Lung microvascular endothelial cell (primary cell): Measurements from ENCODE around the gene HRC. TPM values are rescaled to one million over a fixed set of nuclear protein-coding genes. Genes with fewer than 3 reads are reported as not detected.
A peak's percentile ranks its signal among the peaks of the same experiment; 100 is the strongest.
"Not testable (repeated sequence)": the region's sequence is repeated elsewhere in the genome, so short reads cannot be mapped to it uniquely, and the experiment has no call there.

Experiments
- DNase-seq, 2 donors: peaks; one replicate each; pipeline versions ENCODE4 v3.0.0 to v3.0.0-alpha.2; 2010; ENCODE audit warnings: low read depth in 2 of 2
- total RNA-seq: library from RNA; depleted of rRNA; stranded (reverse); fragments of >200 nt; gene quantifications from 2 replicates; pipeline ENCODE4 v1.2.1, GENCODE V29; 2014

The HRC gene
- total RNA-seq, 1 donor from 2014 or later: not detected

DNA sequence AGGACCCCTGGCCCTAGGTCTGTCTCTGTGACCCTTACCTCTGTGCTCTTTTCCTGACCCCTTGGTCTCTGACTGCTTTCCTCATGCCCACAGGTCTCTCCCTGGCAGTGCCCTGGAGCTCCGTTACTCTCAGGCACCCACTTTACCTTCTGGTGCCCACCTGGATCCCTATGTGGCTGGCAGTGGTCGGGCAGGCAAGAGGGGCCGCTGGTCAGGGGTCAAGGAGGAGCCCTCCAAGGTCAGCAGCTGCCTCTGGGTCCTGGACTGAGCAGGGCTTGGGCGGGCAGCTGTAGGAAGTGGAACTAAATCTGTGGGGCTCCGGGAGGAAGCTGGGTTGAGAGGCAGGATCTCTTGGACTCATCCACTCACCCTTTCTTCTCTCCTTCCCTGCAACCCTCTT lies 19.5 kb downstream of the HRC start:
- no peak for DNase-seq

DNA sequence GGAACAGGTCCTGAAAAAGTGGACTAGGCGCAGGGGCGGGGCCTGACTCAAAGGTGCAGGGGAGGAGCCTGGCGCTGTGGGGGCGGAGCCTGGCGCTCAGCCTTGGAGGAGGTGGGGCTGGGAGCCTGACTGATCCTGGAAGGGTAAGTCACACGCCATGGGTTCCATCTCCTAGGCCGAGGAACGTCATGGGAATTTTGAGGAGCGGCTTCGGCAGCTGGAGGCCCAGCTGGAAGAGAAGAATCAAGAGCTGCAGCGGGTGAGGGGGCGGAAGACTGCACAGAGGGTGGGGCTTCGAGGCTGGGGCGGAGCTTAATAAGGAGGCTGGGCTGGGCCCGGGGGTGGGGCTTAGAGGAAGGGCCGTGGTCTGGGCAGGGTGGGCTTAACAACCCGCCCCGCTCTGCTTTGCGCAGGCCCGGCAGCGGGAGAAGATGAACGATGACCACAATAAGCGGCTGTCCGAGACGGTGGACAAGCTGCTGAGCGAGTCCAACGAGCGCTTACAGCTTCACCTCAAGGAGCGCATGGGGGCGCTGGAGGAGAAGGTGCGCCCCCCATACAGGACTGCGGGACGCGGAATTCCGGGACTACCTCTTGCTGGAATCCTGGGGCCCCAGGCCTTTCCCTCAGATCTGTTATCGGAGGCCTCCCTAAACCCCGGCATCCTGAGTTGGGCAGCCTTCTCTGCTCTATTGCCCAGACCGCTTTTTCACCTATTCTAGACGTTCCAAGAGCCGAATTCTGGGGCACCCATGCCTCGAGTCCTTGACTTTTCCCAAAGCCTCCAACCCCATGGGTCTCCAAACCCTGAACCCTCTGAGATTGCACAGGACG lies 21.4 kb downstream of the HRC start:
- peak in 1 of 2 donors; percentile 28 for DNase-seq

DNA sequence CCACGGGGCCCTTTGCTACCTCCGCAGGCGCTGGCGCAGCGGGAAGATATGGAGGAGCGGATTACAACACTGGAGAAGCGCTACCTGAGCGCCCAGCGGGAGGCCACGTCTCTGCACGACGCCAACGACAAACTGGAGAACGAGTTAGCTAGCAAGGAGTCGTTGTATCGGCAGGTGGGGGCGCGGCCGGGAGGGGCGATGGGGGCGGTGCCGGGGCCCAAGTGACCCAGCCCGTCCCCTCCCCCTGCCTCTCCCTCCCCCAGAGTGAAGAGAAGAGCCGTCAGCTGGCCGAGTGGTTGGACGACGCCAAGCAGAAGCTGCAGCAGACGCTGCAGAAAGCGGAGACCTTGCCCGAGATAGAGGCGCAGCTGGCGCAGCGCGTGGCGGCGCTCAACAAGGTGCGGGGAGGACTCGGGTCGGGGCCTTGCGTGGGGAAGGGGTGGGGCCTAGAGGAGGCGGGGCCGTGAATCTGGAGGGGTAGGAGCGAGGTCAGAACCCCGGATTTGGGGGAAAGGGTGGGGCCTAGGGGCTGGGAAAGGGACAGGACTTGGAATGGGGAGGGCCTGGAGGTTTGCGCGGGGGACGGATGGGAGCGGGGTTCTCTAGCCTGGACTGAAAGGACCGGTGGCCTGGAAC lies 22.1 kb downstream of the HRC start:
- no peak for DNase-seq

DNA sequence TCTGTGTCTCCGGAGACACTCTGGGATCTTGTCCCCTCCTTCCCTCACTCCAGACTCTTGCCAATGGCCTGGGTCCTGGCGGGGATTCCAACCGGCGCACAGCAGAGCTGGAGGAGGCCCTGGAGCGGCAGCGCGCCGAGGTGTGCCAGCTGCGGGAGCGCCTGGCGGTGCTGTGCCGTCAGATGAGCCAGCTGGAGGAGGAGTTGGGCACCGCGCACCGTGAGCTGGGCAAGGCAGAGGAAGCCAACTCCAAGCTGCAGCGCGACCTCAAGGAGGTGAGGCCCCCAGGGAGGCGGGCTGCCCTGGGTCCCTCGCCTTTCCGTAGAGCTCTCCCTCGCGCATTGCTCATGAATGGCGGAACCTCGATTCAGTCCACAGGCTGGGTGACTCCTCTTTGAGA lies 24.9 kb downstream of the HRC start:
- no peak for DNase-seq

DNA sequence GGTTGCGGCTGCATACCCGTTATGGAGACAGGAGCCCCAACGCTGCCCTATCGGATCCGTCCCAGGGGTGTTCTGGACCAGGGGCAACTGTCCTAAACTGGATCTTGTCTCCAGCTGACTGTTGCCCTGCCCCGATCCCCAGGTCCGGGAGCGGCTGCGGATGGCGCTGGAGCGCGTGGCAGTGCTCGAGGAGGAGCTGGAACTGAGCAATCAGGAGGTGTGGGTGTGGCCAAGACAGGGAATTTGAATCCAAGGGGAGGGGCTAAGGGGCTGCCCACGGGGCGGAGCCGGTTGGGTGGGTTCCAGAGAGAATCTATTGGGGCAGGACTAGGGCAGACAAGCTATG lies 26.0 kb downstream of the HRC start:
- no peak for DNase-seq

DNA sequence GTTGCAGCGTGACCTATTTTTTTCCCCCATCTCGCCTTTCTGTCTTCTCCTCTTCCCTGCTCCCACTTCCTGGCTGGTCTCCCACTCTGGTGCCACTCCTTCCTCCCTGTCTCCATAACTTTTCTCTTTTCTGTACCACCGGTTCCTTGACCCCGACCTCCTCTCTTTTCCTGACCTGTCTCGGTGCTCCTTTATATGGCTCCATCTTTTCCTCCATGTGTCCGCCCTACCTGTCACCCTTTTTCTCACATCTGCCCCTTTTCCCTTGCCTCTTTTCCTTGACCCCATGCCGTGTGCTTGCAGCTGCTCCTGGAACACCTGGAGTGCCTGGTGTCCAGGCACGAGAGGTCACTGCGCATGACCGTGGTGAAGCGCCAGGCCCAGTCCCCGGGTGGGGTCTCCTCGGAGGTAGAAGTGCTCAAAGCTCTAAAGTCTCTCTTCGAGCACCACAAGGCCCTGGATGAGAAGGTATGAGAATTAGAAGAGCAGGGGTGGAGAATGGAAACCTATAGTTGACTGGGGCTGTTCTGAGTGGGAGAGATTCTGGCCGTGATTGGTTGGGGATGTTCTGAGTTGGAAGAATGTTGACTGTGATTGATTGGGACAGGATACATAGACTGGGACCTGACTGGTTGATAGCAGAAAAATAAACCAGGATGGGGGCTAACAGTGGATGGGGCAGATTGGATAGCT lies 26.5 kb downstream of the HRC start:
- DNase-seq: no peak

DNA sequence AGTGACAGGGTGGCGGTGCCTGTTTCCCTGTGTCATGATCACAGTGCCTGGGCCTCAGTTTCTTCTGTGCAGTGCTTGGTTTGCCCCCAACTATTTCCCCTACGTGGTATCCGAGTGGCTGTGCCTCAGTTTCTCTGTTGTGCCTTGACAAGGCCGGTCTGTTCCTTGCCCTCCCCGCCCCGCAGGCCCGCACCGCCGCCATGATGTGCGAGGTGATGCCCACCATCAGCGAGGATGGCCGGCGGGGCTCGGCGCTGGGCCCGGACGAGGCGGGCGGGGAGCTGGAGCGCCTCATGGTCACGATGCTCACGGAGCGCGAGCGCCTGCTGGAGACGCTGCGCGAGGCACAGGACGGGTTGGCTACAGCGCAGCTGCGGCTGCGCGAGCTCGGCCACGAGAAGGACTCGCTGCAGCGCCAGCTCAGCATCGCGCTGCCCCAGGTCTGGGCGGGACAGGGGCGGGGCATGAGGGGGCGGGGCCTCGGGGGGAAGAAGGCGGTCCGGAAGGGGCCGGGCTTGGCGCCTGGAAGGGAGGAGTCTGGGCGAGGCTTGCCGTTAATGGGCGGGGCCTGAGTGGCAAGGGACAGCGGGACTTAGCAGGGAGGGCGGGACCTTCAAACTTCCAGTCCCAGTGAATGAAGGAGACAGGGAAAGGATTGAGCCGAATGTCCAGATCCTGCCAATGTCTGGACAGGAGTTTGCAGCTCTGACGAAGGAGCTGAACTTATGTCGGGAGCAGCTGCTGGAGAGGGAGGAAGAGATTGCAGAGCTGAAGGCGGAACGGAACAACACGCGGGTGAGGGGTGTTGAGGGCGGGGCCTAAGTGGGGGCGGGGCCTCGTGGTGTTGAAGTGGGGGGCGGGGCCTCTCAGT lies 27.3 kb downstream of the HRC start:
- peak; percentile 97 to 98 for DNase-seq

DNA sequence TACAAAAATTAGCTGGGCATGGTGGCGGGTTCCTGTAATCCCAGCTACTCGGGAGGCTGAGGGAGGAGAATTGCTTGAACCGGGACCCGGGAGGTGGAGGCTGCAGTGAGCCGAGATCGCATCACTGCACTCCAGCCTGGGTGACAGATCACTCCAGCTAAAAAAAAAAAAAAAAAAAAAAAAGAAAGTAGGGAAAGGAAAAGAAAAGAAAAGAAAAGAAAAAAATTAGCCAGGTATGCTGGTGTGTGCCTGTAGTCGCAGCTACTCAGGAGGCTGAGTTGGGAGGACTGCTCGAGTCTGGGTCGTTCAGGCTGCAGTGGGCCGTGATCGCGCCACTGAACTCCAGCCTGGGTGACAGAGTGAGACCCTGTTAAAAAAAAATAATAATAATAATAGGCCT lies 28.0 kb downstream of the HRC start:
- DNase-seq: not testable (repeated sequence)

DNA sequence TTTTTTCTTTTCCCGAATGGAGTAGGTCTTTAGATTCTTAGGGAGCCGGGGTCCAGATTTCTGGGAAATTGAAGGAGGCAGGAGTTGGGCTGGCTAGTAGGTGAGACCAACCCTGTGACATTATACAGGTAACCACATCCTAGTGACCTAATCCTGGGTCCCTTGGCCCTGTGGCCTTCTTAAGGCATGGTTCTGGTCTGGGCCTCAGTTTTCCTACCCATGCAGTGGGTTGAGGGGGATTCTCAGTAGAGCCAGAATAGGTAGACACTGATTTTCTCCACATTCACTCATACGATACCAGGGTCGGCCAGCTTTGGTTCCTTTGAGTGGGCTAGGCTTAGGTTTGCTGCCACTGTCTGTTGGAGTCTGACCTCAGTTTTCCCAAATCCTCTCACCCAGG lies 28.6 kb downstream of the HRC start:
- DNase-seq: no peak

DNA sequence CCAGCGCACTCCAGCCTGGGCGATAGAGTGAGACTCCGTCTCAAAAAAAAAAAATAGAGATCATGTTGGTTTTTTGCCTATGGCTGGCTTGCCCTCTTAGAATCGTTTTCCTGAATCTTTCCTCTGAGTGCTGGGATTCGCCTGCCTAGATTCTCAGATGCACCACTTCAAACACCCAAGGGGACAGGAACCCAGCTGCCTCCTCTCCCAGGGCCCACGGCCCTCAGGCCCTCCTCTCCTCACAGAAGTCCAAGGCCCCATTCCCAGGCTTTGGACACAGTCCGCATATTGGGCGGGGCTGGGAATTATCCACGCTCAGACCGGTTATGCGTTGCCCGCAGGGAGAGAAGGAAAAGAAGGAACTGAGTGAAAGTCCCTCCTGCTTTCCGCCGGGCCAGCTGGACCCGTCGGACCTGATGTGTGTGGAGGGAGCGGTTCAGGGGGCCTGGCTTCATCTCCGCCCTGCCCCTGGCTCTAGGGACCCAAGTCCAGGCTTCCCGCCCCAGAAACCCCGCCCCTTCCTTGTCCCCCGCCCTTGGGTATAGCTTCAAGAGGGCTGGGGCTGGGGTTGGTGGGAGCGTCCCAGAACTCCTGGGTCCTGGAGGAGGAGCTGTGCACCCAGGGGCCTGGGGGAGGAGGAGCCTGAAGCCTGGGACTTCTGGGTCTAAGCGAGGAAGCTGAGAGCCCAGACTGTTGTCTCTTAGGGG lies 30.0 kb downstream of the HRC start:
- no peak for DNase-seq

DNA sequence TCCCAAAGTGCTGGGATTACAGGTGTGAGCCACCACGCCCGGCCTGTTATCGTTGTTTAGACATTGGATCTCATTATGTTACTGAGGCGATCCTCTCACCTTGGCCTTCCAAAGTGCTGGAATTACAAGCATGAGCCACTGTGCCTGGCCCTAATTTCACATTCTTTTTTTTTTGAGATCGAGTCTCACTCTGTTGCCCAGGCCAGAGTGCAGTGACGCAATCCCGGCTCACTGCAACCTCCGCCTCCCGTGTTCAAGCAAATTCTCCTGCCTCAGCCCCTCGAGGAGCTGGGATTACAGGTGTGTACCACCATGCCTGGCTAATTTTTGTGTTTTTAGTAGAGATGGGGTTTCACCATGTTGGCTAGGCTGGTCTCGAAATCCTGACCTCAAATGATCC lies 31.9 kb downstream of the HRC start:
- DNase-seq: not testable (repeated sequence)

DNA sequence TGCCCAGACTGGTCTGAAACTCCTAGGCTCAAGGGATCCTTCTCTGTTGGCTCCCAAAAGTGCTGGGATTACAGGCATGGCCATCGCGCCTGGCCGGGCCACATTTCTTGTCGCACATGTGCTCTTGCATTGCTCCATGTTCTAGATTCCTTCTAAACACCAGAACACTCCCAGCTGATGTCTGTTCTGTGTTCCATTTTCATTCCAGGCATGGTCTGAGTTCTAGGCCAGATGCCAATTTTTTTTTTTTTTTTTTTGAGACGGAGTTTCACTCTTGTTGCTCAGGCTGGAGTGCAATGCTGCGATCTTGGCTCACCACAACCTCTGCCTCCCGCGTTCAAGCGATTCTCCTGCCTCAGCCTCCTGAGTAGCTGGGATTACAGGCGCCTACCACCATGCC lies 33.4 kb downstream of the HRC start:
- DNase-seq: not testable (repeated sequence)

DNA sequence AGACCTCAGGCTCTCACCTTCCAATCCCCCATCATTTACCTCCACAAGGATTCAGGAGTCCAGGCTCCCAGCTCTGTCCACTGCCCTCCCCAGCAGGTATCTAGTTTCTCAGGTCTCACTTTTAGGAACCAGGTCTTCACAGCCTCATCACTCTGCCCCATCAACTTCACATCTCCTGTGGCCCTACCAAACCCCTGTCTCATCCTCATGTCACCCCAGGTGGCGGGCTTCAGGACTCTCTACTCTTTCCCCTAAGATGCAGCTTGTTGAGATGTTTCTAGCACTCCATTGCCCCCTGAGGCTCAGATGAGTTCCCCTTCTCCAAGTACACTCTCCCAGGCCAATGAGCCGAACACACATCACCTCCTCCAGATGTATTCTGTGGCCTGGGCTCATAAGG lies 34.3 kb downstream of the HRC start:
- no peak for DNase-seq

DNA sequence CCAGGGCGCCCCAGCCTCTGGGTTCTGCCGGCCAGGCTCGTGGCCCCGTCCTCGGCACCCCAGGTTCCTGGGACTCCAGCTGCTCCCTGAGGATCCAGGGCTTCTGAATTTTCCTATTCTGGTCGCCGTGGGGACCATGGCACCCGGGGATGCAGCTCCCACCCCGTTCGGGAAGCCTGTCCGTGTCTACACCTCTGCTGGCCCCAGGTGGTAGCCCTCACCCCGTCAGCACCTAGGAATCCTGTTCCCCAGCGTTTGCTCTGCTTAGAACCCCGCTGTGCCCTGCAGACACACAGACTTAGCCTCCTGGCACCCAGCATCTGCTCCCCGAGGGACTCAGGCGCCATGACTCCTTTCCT lies 34.9 kb downstream of the HRC start:
- DNase-seq: no peak

DNA sequence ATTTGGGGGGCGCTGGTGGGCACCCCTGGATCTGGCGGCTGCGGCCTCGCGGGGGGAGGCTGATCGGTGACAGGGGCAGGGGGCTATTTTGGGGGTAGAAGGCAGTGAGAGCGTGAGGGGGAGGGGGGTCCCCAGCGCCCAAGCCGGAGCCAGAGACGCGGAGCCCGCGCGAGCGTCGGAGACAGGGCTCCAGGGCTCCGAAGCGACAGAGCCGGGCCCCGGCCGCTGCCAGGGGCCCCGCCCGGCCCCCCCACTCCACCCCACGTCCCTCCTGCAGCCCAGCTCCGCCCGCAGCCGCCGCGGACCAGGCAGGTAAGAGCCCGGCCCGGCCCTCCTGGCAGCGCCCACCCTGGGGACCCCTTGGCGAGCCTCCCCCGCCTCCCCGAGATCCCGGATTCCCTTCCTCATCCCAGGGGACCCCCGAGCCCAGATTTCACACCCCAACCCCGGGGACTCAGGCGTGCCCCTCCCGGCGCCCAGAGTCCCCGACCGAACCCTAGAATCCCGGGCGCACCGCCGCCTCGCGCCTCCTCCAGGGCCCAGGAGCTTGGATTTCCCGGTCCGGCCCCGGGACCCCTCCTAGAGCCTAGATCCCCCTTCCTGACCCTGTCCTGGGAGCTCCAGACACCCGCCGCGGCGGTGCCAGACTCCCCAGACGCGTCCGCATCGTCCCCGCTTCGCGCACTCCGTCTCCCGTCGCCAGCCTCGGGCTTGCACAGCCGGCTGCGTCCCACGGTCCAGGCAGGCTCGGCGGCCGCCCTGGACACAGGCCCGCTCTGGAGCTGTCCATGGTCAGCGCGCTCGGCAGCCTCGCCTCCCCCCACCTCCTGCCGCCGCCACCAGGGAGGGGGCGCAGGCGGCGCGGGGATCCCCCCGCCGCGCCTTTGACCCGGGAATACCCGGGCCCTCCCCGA lies 35.5 kb downstream of the HRC start, which contains the start of gene PPFIA3:
TSS of gene PPFIA3 (plus strand) at position 134 of the 914 bp plus-strand sequence. CDS start 8,330 bp downstream, outside the sequence.
- DNase-seq: peak; percentile 74 to 78

DNA sequence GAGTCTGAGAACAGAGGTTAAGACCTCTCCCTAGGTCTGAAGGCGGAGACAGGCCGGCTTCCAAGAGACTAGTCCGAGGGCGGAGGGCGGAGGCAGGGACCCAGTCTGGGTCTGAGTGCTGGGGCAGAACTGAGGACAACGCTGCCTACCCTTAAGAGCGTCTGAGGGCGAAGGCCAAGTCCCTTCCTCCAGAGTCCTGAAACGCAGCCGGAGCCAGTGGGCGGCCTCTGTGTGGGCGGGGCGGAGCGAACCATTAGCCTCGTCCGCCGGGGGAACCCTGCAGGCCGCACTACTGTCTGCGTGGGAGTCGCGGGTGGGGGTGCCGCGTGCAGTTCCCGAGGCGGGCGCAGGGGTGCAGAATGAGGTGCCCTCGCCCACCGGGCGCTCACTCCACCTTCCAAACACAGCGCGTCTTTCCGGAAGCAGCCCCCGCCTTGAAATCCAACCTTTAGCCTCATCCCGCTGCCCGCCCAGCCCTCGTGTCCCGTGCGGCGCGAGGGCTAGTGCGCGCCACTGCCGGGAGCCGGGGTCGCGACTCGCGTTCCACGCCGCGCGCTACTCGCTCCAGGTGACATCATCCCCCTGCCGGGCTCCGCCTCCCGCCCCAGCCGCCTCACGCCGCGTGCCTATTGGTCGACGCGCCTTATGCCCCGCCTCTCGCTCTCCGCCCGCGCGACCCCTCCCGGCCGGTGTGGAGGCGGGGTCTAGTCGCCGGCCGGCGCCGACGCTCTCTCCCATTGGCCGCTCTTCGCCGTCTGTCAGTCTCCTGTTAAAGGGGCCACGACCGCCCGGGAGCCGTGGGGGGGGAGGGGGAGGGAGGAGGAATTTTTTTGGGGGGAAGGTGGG lies 36.4 kb downstream of the HRC start, which contains the start of gene C19orf73:
TSS of gene C19orf73 (minus strand) at position 579 of the 846 bp plus-strand sequence. CDS start at position 458, 121 bp downstream.
- peak; percentile 96 to 97 for DNase-seq

DNA sequence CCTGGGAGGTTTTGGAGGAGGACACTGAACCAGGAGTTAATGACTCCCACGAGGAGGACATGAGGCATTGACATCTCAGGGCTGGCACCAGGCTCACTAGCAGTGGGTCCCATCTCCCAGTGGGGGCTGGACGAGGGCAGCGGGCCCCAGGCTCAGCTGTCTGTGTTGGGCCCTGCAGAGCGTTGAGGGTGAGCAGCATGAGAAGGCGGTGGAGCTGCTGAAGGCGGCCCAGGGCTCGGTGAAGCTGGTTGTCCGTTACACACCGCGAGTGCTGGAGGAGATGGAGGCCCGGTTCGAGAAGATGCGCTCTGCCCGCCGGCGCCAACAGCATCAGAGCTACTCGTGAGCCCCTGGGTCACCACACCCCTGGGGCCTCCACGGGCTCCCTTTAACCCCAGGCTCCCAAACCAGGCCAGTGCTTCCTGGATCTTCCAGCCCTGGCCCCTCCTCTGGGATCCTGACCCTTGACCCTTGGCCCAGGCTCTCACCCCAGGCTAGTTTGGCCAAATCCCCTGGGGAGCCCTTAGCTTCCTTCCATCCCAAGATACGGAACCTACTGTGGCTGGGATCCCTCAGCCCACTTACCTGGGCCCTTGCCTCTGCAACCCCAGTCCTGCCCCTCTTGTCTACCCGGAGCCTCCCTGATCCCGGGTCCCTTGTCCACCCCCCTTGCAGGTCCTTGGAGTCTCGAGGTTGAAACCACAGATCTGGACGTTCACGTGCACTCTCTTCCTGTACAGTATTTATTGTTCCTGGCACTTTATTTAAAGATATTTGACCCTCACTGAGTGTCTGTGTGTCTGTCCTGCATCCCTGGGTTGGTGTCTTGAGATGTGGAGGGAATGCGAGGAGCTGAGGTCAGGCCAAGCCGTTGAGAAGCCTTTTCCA lies 37.3 kb downstream of the HRC start:
- no peak for DNase-seq

DNA sequence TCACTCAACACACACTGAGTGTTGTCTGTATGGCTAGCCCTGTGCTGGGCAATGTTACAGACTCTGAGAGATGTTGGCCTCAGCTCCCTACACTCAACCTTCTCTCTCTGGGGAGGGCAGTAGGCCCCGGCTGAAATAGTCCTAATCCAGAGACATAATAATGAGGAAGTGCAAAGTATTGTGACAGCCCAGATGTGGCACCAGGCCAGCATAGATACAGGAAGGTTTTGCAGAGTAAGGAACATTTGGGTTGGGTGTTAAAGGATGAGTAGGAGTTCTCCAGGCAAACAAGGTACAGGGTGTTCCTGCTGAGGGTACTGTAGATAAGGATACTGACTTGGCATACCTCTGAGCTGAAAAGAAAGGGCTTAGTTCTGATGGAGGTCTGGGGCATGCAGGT lies 38.7 kb downstream of the HRC start:
- no peak for DNase-seq
